Activated CD4-positive, alpha-beta T cell treated with anti-CD3 and anti-CD28 coated beads for 4 hours (primary cell): ENCODE data around the gene FPR2.

Source experiments
- DNase-seq, 2 donors: peaks; one replicate each; pipeline ENCODE4 v3.0.0-alpha.2; 2020

The FPR2 gene

DNA sequence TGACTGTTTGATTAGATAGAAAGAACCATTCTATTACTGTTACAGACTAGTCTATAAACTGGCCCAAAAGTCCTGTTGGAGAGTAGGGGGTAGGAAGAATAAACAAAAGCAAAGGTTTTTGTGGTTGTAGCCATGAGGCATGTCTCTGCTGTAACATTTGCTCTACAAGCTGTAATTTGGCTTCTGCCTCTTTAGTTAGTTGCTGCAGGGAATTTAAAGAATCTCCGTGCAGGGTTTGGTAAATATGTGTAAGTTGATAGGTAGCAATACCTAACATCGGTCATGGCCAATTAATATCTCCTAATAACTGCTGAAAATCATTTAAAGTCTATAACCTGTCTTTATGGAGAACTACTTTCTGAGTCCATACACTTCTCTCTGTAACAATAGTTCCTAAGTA is 46.9 kb downstream of the FPR2 start:
- no peak for DNase-seq

GRCh38 chr19:51808333-51808986 is 47.5 kb downstream of the FPR2 start:
- no peak for DNase-seq

- no peak for DNase-seq
Observed at GRCh38 chr19:51809787-51810186, 48.8 kb downstream of the FPR2 start.

DNA sequence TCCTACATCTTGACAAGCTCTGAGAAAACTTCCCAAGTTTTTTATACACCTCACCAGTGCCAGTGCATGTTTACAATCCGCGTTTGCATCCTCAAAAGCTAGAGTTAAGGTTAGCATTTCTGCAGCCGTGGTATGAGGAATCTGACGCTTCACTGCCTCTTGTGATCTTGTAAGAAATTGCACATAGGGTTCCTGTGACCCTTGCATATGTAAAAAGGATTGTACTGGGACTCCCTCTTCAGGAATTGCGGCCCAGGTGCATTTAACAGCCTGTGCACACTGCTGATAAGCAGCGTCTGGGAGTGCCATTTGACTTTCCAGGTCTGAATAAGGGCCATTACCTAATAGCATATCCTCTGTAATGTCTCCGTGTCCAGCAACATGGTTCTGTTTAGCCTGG is 49.2 kb downstream of the FPR2 start:
- DNase-seq: no peak

DNA sequence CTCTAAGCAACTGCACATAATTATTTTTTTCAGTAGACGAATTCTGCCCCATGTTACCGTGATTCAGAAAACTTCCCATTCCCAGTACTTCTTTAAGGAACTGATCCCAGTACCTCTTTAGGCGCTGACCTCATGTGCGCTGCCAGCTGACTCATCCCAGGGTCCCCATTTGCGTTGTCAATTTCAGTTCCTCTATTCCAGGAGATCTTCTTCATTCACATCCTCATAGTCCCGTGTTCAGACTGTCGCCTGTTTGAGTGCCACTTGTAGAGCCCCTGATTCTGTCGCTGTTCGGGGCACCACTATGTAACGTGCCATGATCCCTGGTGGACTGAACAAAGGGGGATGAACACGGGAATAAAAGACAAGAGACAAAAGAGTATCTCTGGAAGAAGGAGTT is 50.4 kb downstream of the FPR2 start:
- DNase-seq: no peak

DNA sequence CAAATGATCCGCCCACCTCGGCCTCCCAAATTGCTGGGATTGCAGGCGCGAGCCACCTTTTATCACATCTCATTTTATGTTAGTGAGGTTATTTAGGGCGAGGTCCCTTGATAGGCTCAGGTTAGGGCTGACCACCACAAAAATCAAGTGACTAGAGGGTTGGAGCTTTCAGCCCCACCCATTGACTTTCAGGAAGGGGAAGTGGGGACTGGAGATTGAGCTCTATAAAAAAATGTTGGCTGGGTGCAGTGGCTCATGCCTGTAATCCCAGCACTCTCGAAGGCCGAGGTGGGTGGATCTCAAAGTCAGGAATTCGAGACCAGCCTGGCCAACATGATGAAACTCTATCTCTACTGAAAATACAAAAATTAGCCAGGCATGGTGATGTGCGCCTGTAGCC is 54.1 kb downstream of the FPR2 start:
- no peak for DNase-seq

- DNase-seq: no peak
Observed at GRCh38 chr19:51816711-51817110, 55.7 kb downstream of the FPR2 start.

DNA sequence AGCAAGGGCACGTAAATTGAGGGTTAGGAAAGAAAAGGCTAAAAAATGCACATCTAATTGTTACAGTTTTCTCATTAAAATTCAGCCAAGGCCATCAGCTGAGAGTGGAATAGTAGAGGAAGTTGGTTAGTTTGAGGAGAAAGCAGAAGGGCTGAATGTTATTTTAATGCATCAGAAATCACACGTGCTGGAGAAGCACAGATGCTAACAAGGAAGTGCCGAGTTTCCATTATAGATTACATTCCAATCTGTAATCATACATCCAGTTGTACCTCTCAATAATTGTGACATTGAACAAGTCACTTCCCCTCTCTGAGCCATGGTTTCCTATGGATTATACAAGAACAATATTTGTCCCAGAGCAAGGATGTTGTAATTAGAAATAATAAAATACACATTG is 59.0 kb downstream of the FPR2 start:
- DNase-seq: no peak
